Large intestine (tissue), 3 donors: ENCODE measurements around the gene DLG1. TPM values are rescaled to one million over a fixed set of nuclear protein-coding genes. Genes with fewer than 3 reads are reported as not detected.

ENCODE experiments used
- DNase-seq, 2 donors: peaks; one replicate each; pipeline versions ENCODE4 v3.0.0 to v3.0.0-alpha.2; 2013
- H3K27ac ChIP-seq: one replicate; pipeline ENCODE4 v1.5.1; 2013; ENCODE audit warnings: low read length
- H3K27me3 ChIP-seq: 2 replicates; pipeline ENCODE4 v1.6.1; 2013; ENCODE audit warnings: low read length; ENCODE audit not compliant: control insufficient read depth, insufficient read depth
- H3K36me3 ChIP-seq: 2 replicates; pipeline ENCODE4 v1.6.1; 2013; ENCODE audit warnings: low read length; ENCODE audit not compliant: control insufficient read depth, insufficient read depth
- H3K4me1 ChIP-seq: one replicate; pipeline ENCODE4 v1.6.1; 2013; ENCODE audit warnings: low read length; ENCODE audit not compliant: control insufficient read depth, insufficient read depth
- H3K4me3 ChIP-seq: one replicate; pipeline ENCODE4 v1.5.1; 2013; ENCODE audit warnings: low read length
- H3K9me3 ChIP-seq: one replicate; pipeline ENCODE4 v1.6.1; 2013; ENCODE audit warnings: mild to moderate bottlenecking, low read depth, low read length, moderate library complexity; ENCODE audit not compliant: control insufficient read depth
- WGBS: methylation state at CpG from one replicate; pipeline ENCODE4 v1.1.5; 2013; ENCODE audit warnings: low lambda C conversion rate; ENCODE audit not compliant: insufficient coverage; 5-methylcytosine and 5-hydroxymethylcytosine counted together
- polyA plus RNA-seq: library from polyadenylated mRNA; unstranded; fragments of 120-200 nt; gene quantifications from one replicate; pipeline ENCODE4 v1.2.1, GENCODE V29; 2013

The DLG1 gene
- polyA plus RNA-seq, 1 donor: 74.5 TPM

- no peak overlapping the region for H3K4me3 ChIP-seq
- DNase-seq: no peak
- no CpG with 5 or more reads among the region's 4 CpGs for WGBS
- H3K4me1 ChIP-seq: peaks cover 11% of the 10 kb centered on the region
- no peak overlapping the region for H3K27ac ChIP-seq
- no peaks in the 10 kb centered on the region for H3K27me3 ChIP-seq
- H3K9me3 ChIP-seq: no peaks in the 10 kb centered on the region
- no peaks in the 10 kb centered on the region for H3K36me3 ChIP-seq
Observed at GRCh38 chr3:197337656-197338055, 39.2 kb upstream of the DLG1 start.

DNA sequence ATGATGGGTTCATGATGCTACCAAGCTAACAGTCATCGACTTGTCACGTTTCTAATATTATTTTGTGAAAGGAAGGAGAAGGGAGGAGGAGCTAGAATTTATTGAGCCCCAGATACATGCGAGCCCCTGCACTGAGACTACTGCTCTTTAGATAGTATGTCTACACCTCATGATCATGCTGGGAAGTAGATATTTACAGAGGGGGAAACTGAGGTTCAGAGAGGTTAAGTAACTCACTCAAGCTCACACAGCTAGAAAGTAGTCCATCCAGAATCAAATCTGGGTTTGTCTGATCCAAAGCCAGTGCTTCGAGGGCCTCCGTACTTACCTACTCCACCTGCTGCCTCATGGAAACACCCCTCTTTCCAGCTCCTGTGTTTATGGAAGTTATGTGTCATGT, 38.8 kb upstream of the DLG1 start:
- H3K4me3 ChIP-seq: no peak overlapping the region
- no peaks in the 10 kb centered on the region for H3K36me3 ChIP-seq
- peaks cover 11% of the 10 kb centered on the region for H3K4me1 ChIP-seq
- H3K9me3 ChIP-seq: no peaks in the 10 kb centered on the region
- WGBS: 100% methylated on average over 1 of the region's 5 CpGs
- DNase-seq: no peak
- H3K27me3 ChIP-seq: no peaks in the 10 kb centered on the region
- H3K27ac ChIP-seq: no peak overlapping the region

- Histone ChIP-seq H3K36me3 (no peaks in the 10 kb centered on the region), H3K27ac (no peak overlapping the region), H3K27me3 (no peaks in the 10 kb centered on the region), H3K9me3 (no peaks in the 10 kb centered on the region), H3K4me3 (no peak overlapping the region), H3K4me1 (peaks cover 11% of the 10 kb centered on the region)
- DNase-seq: no peak
- 80% methylated on average over 1 of the region's 4 CpGs for WGBS
Observed at GRCh38 chr3:197336348-197336747, 37.9 kb upstream of the DLG1 start.

DNA sequence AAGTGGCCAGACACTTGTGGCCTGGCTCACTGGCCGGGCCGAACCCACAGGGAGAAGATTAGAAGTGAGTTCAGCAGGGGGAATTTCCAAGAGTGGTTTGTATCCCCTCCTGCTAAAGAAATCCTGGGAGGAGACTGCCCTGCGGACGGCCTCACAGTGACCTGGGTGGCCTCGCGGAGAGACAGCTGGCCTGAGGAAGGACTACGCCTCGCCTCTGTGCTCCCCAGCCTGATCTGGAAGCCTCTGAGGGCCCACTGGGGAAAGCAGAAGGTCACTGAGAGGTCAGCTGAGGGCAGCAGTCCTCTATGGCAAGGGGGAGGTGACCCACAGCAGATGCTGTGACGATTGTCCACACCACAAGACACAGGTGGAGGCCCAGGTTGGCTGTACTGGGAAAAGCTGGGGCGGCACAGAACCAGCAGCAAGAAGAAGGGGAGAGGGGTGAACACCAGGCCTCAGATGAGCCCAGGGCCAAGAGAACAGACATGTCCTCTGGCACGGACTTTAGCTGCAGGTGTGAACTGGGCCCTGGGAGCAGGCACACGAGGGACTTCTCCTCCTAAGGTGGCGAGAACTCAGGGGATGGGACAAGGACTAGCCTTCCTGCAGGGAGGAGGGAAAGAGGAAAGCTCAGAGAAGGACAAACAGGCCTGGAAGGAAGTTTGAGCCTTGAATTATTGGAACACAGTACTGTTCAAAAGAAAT, 37.2 kb upstream of the DLG1 start:
- Histone ChIP-seq H3K27me3 (no peaks in the 10 kb centered on the region), H3K9me3 (no peaks in the 10 kb centered on the region), H3K36me3 (no peaks in the 10 kb centered on the region), H3K4me1 (peaks cover 11% of the 10 kb centered on the region), H3K4me3 (no peak overlapping the region), H3K27ac (no peak overlapping the region)
- WGBS: no CpG with 5 or more reads among the region's 13 CpGs
- peak; percentile 11 to 12 for DNase-seq

- no peaks in the 10 kb centered on the region for H3K9me3 ChIP-seq
- peak; percentile 30 to 69 for DNase-seq
- H3K4me1 ChIP-seq: peaks cover 11% of the 10 kb centered on the region
Observed at GRCh38 chr3:197333901-197334639, 35.7 kb upstream of the DLG1 start.

GRCh38 chr3:197331131-197331530, 32.7 kb upstream of the DLG1 start:
- no CpG with 5 or more reads among the region's 3 CpGs for WGBS
- DNase-seq: no peak

More at GRCh38 chr3:197333901-197334639, 35.7 kb upstream of the DLG1 start:
- no peaks in the 10 kb centered on the region for H3K36me3 ChIP-seq
- H3K4me3 ChIP-seq: no peak overlapping the region
- H3K27me3 ChIP-seq: no peaks in the 10 kb centered on the region
- 0% methylated on average over 1 of the region's 11 CpGs for WGBS
- H3K27ac ChIP-seq: no peak overlapping the region

GRCh38 chr3:197329382-197329781, 31.0 kb upstream of the DLG1 start:
- no peak overlapping the region for H3K27ac ChIP-seq
- DNase-seq: no peak
- H3K4me3 ChIP-seq: no peak overlapping the region
- no peaks in the 10 kb centered on the region for H3K27me3 ChIP-seq
- peaks cover 11% of the 10 kb centered on the region for H3K4me1 ChIP-seq
- H3K36me3 ChIP-seq: no peaks in the 10 kb centered on the region
- no peaks in the 10 kb centered on the region for H3K9me3 ChIP-seq
- 40% methylated on average over 1 of the region's 3 CpGs for WGBS

More at GRCh38 chr3:197331131-197331530, 32.7 kb upstream of the DLG1 start:
- Histone ChIP-seq H3K4me1 (peaks cover 11% of the 10 kb centered on the region), H3K9me3 (no peaks in the 10 kb centered on the region), H3K27me3 (no peaks in the 10 kb centered on the region), H3K36me3 (no peaks in the 10 kb centered on the region), H3K4me3 (no peak overlapping the region), H3K27ac (no peak overlapping the region)

DNA sequence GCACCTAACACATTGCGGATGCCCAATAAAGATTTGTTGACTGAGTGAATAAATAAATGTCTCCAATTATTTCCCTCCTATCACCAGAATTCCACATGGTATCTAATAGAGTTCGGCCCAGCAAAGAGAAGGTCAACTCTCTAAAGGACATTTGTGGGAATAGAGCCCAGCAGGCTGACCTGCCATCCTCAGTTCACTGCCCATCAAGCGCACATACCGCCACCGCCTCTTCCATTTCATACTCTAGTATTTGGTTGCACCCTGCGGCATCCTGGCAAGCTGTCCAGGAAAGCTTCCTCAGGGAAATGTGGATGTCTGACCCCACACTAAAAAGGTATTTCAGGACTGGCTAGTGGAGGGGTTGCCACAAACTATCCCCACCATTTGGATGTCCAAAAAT, 29.8 kb upstream of the DLG1 start:
- no peak for DNase-seq
- no CpG with 5 or more reads among the region's 6 CpGs for WGBS
- Histone ChIP-seq H3K4me3 (no peak overlapping the region), H3K9me3 (no peaks in the 10 kb centered on the region), H3K4me1 (no peaks in the 10 kb centered on the region), H3K27ac (no peak overlapping the region), H3K27me3 (no peaks in the 10 kb centered on the region), H3K36me3 (no peaks in the 10 kb centered on the region)

GRCh38 chr3:197327701-197328100, 29.3 kb upstream of the DLG1 start:
- no peaks in the 10 kb centered on the region for H3K4me1 ChIP-seq
- no peaks in the 10 kb centered on the region for H3K9me3 ChIP-seq
- 57% methylated on average over 1 of the region's 3 CpGs for WGBS
- DNase-seq: no peak
- no peak overlapping the region for H3K27ac ChIP-seq
- no peak overlapping the region for H3K4me3 ChIP-seq
- H3K27me3 ChIP-seq: no peaks in the 10 kb centered on the region
- no peaks in the 10 kb centered on the region for H3K36me3 ChIP-seq

DNA sequence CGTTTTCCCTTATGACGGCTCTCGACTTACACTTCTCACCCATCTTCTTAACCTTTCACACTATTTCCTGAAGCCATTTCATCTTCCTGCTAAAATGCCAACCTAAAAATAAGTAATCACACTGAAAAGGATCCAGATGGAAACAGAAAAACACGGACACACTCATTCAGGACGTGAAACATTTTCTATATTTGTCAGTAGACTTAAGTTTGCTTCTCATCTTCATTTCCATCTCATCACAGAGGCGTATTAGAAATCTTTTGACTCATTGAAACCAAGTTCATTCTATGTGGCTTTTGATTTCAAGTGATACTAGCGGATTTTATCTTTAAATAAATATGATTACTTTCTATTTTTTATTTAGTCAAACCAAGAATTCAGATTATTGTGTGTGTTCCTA, 27.4 kb upstream of the DLG1 start:
- no peaks in the 10 kb centered on the region for H3K4me1 ChIP-seq
- H3K27ac ChIP-seq: no peak overlapping the region
- DNase-seq: no peak
- no peak overlapping the region for H3K4me3 ChIP-seq
- no peaks in the 10 kb centered on the region for H3K36me3 ChIP-seq
- H3K27me3 ChIP-seq: no peaks in the 10 kb centered on the region
- H3K9me3 ChIP-seq: no peaks in the 10 kb centered on the region
- 94% methylated on average over 5 of the region's 7 CpGs for WGBS
